HCT116 (cell line): ENCODE data around the gene CORO2A. TPM values are rescaled to one million over a fixed set of nuclear protein-coding genes. Genes with fewer than 3 reads are reported as not detected.

ENCODE experiments used
- ATAC-seq: fragments of 200-7000 bp; cut with Tn5 transposase; 2 replicates; pipeline ENCODE4 v1.9.1; 2020; ENCODE audit warnings: mild to moderate bottlenecking, moderate library complexity
- BruUV-seq: library from RNA; stranded (reverse); fragments of 400-500 nt; replicated peaks from 2 replicates; lab custom pipeline; 2021; lab: Mats Ljungman, UMichigan
- CTCF ChIA-PET: fragments of 300-600 bp; sonication (Branson Sonifier 250); formaldehyde crosslinking; loops from one replicate; lab custom pipeline; 2021; ENCODE audit warnings: antibody characterized with exemption; lab: Charles Lee
- POLR2A ChIA-PET: fragments of 300-600, 350-600 bp; sonication (Branson Sonifier 250); formaldehyde crosslinking; loops from one replicate; lab custom pipeline; 2021; ENCODE audit warnings: antibody characterized with exemption; lab: Charles Lee
- RAD21 ChIA-PET, 2 experiments: fragments of 300-600 bp; sonication (Branson Sonifier 250); formaldehyde crosslinking; loops; one replicate each; lab custom pipeline; 2023; ENCODE audit warnings: low total read pairs in 2 of 2; ENCODE audit not compliant: uncharacterized antibody in 2 of 2, unreplicated experiment in 2 of 2, low non-redundant PET in 1 of 2; lab: Charles Lee
- DNase-seq: peaks from one replicate; pipeline ENCODE4 v3.0.0-alpha.2; 2010; ENCODE audit warnings: low read depth, low spot score
- H2AFZ ChIP-seq: fragments of 200-600 bp; shearing (Covaris generic), sonication (generic); 2 replicates; pipeline ENCODE4 v1.6.1; 2017; ENCODE audit warnings: low read depth, mixed run types, mixed read lengths, antibody characterized with exemption, low read length; ENCODE audit not compliant: poor library complexity, severe bottlenecking
- H3K27ac ChIP-seq: 2 replicates; pipeline ENCODE4 v1.5.1; 2012; ENCODE audit warnings: low read depth, low read length
- H3K27me3 ChIP-seq: fragments of 200-600 bp; sonication (generic); 2 replicates; pipeline ENCODE4 v1.6.1; 2016; ENCODE audit warnings: mixed run types, low read length, mixed read lengths; ENCODE audit not compliant: insufficient read depth
- H3K36me3 ChIP-seq, 2 experiments: fragments of 200-500 bp in 1 of 2; fragments of 200-600 bp in 1 of 2; sonication (Bioruptor generic) in 1 of 2; sonication (generic) in 1 of 2; 2 replicates each; pipeline versions ENCODE4 v1.5.1 to v1.6.1; 2014 to 2016; ENCODE audit warnings: low read length in 2 of 2, inconsistent platforms in 1 of 2, mixed read lengths in 1 of 2, mixed run types in 1 of 2; ENCODE audit not compliant: insufficient read depth in 2 of 2, control insufficient read depth in 1 of 2
- H3K4me1 ChIP-seq, 2 experiments: fragments of 200-600 bp in 1 of 2; sonication (generic) in 1 of 2; 2 replicates each; pipeline versions ENCODE4 v1.5.1 to v1.6.1; 2012 to 2017; ENCODE audit warnings: low read length in 2 of 2, inconsistent platforms in 1 of 2, mild to moderate bottlenecking in 1 of 2, mixed read lengths in 1 of 2, mixed run types in 1 of 2, moderate library complexity in 1 of 2; ENCODE audit not compliant: insufficient read depth in 2 of 2, control insufficient read depth in 1 of 2
- H3K4me2 ChIP-seq: fragments of 200-600 bp; sonication (generic); 2 replicates; pipeline ENCODE4 v1.6.1; 2017; ENCODE audit warnings: mixed run types, low read length, mixed read lengths
- H3K4me3 ChIP-seq, 2 experiments: fragments of 200-600 bp in 1 of 2; sonication (generic) in 1 of 2; replicated peaks in 1 of 2; 2 replicates each; pipeline ENCODE4 v1.5.1; 2011 to 2016; ENCODE audit warnings: low read length in 2 of 2, control low read depth in 1 of 2, low read depth in 1 of 2, mild to moderate bottlenecking in 1 of 2, mixed read lengths in 1 of 2, mixed run types in 1 of 2
- H3K79me2 ChIP-seq: fragments of 200-600 bp; sonication (generic); 2 replicates; pipeline ENCODE4 v1.6.1; 2017; ENCODE audit warnings: mild to moderate bottlenecking, mixed run types, low read length, moderate library complexity, mixed read lengths; ENCODE audit not compliant: insufficient read depth
- H3K9ac ChIP-seq: fragments of 200-600 bp; sonication (generic); 2 replicates; pipeline ENCODE4 v1.6.1; 2016; ENCODE audit warnings: low read length, mixed read lengths
- H3K9me2 ChIP-seq: fragments of 200-600 bp; sonication (generic), shearing (Covaris generic); 2 replicates; pipeline ENCODE4 v1.6.1; 2017; ENCODE audit warnings: mixed run types, mild to moderate bottlenecking, moderate library complexity; ENCODE audit not compliant: insufficient read depth
- H3K9me3 ChIP-seq, 2 experiments: fragments of 200-500 bp in 1 of 2; fragments of 200-600 bp in 1 of 2; sonication (Bioruptor generic) in 1 of 2; sonication (generic) in 1 of 2; 2 replicates each; pipeline ENCODE4 v1.6.1; 2014 to 2017; ENCODE audit warnings: low read length in 2 of 2, mixed read lengths in 2 of 2, inconsistent platforms in 1 of 2, low read depth in 1 of 2, mild to moderate bottlenecking in 1 of 2, mixed run types in 1 of 2, moderate library complexity in 1 of 2; ENCODE audit not compliant: control insufficient read depth in 1 of 2, insufficient read depth in 1 of 2
- H4K20me1 ChIP-seq: fragments of 200-600 bp; sonication (generic), shearing (Covaris generic); 2 replicates; pipeline ENCODE4 v1.6.1; 2017; ENCODE audit warnings: mixed run types, mild to moderate bottlenecking, moderate library complexity; ENCODE audit not compliant: insufficient read depth
- CEBPB ChIP-seq: IDR thresholded peaks from 2 replicates; pipeline ENCODE4 v1.6.1; 2012; ENCODE audit warnings: low read depth
- JUND ChIP-seq: IDR thresholded peaks from 2 replicates; pipeline ENCODE4 v1.6.1; 2012
- REST ChIP-seq: IDR thresholded peaks from 2 replicates; pipeline ENCODE4 v1.6.1; 2012; ENCODE audit warnings: low read depth
- SRF ChIP-seq: IDR thresholded peaks from 2 replicates; pipeline ENCODE4 v1.6.1; 2012; ENCODE audit warnings: low read depth
- intact Hi-C: fragments of 100-400 bp; cut with micrococcal nuclease; formaldehyde crosslinking; loops from 2 replicates; pipeline ENCODE4 v1.10.0; 2022
- total RNA-seq: library from RNA; stranded (reverse); gene quantifications from one replicate; pipeline ENCODE4 v1.2.1, GENCODE V29; 2021; ENCODE audit not compliant: unreplicated experiment
- TF ChIP-seq, protein P1 (sequence below): IDR thresholded peaks from 2 replicates; pipeline ENCODE4 v1.6.1; 2012
- TF ChIP-seq, protein P2 (sequence below): IDR thresholded peaks from 2 replicates; pipeline ENCODE4 v1.6.1; 2011; ENCODE audit warnings: mild to moderate bottlenecking, low read length, moderate library complexity; ENCODE audit not compliant: insufficient replicate concordance; ENCODE audit errors: extremely low read depth

CORO2A gene
- total RNA-seq, 1 experiment from 2014 or later: 5.7 TPM

DNA sequence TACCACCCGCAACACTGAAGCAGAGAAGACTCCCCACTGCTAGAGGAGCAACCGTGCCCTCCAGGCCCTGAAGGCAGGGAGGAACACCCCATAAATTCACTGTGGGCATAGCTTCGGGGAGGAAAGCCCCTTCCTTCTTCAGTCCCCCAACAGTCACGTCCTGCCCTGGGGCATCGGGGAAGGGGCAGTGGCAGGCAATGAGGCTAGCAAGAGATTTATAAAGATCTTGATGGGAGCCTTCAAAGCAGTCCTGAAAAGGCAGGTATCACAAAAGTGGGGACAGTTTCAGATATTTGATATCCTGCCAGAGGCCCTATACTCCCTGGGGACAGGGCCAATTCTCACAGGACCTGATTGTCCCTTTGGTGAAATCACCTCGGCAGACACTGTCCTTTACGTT lies 56.5 kb downstream of the CORO2A start (continued):
- no peak for TF ChIP-seq REST
- TF ChIP-seq, protein P1, sequence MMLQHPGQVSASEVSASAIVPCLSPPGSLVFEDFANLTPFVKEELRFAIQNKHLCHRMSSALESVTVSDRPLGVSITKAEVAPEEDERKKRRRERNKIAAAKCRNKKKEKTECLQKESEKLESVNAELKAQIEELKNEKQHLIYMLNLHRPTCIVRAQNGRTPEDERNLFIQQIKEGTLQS: no peak
- TF ChIP-seq, protein P2, sequence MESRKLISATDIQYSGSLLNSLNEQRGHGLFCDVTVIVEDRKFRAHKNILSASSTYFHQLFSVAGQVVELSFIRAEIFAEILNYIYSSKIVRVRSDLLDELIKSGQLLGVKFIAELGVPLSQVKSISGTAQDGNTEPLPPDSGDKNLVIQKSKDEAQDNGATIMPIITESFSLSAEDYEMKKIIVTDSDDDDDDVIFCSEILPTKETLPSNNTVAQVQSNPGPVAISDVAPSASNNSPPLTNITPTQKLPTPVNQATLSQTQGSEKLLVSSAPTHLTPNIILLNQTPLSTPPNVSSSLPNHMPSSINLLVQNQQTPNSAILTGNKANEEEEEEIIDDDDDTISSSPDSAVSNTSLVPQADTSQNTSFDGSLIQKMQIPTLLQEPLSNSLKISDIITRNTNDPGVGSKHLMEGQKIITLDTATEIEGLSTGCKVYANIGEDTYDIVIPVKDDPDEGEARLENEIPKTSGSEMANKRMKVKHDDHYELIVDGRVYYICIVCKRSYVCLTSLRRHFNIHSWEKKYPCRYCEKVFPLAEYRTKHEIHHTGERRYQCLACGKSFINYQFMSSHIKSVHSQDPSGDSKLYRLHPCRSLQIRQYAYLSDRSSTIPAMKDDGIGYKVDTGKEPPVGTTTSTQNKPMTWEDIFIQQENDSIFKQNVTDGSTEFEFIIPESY: no peak
- TF ChIP-seq JUND: no peak

- no peak overlapping the region for H3K27ac ChIP-seq
- no peaks in the 10 kb centered on the region for H4K20me1 ChIP-seq
- no peaks in the 10 kb centered on the region for H3K9me2 ChIP-seq
- ChIA-PET CTCF (no interaction called here), RAD21 (no interaction called here), POLR2A (no interaction called here)
- H2AFZ ChIP-seq: no peak overlapping the region
- no peaks in the 10 kb centered on the region for H3K36me3 ChIP-seq
- H3K4me1 ChIP-seq: no peaks in the 10 kb centered on the region
- no peak for TF ChIP-seq SRF
- TF ChIP-seq CEBPB: no peak
- no peak overlapping the region for H3K4me3 ChIP-seq
- H3K4me2 ChIP-seq: no peak overlapping the region
- H3K27me3 ChIP-seq: no peaks in the 10 kb centered on the region
- no peak for DNase-seq
- intact Hi-C loops: no loop called here
- H3K79me2 ChIP-seq: no peaks in the 10 kb centered on the region
- no TSS peak for BruUV-seq
- no peak for ATAC-seq
- no peaks in the 10 kb centered on the region for H3K9me3 ChIP-seq
- H3K9ac ChIP-seq: no peak overlapping the region
These were observed 56.9 kb downstream of the CORO2A start for GRCh38 chr9:98135558-98135934.
